DOHH2 (cell line): ENCODE measurements around the gene CCDC138.

ENCODE experiments used
- CTCF ChIP-seq: fragments of 200-600 bp; sonication (generic); IDR thresholded peaks from one replicate; pipeline ENCODE4 v1.5.1; 2014; ENCODE audit warnings: antibody characterized with exemption, mild to moderate bottlenecking, low read depth, low read length; ENCODE audit not compliant: poor library complexity, severe bottlenecking
- EZH2phosphoT487 ChIP-seq: fragments of 200-600 bp; sonication (generic); IDR thresholded peaks from 2 replicates; pipeline ENCODE4 v1.6.1; 2017; ENCODE audit warnings: borderline replicate concordance, mild to moderate bottlenecking, antibody characterized with exemption, low read length, moderate library complexity, mixed read lengths

GRCh38 chr2:108916796-108917421, 130.3 kb downstream of the CCDC138 start:
- TF ChIP-seq CTCF (no peak), EZH2phosphoT487 (no peak)
